PFSK-1 (cell line): ENCODE measurements around the gene IQSEC2.

Experiments used
- SIN3A ChIP-seq: IDR thresholded peaks from 2 replicates; pipeline ENCODE4 v1.6.1; 2012; ENCODE audit warnings: mild to moderate bottlenecking, low read length, moderate library complexity, borderline replicate concordance; ENCODE audit not compliant: insufficient read depth
- TAF1 ChIP-seq: IDR thresholded peaks from 2 replicates; pipeline ENCODE4 v1.6.1; 2012; ENCODE audit warnings: low read length, control low read depth, borderline replicate concordance; ENCODE audit not compliant: insufficient read depth
- TF ChIP-seq, protein P1 (sequence below), 2 experiments: IDR thresholded peaks; 2 replicates each; pipeline versions ENCODE4 v1.6.1 to v1.8.0; 2011 to 2012; ENCODE audit warnings: low read depth in 2 of 2, low read length in 2 of 2, control low read depth in 1 of 2, inconsistent platforms in 1 of 2, mild to moderate bottlenecking in 1 of 2, moderate library complexity in 1 of 2; ENCODE audit not compliant: insufficient read depth in 1 of 2

DNA sequence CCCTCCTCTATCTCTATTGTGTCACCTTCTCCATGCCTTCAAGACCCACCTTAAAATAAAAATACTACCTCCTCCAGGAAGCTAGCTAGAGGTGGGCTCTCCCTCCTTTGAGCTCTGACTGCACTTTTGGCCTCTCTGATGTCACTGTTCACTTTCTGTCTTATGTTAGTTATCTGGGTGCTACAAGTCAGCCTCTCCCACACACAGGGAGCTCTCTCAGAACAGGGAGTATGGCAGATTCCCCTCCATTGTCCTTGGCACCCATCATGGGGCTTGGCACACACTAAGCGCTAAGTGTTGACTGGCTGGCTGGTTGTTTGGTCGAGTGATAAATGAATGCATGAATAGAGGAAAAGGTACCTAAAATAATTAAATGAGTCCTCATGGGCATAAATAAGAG lies 35.2 kb downstream of the IQSEC2 start:
- TF ChIP-seq TAF1 = no peak
- TF ChIP-seq SIN3A = no peak
- TF ChIP-seq, protein P1, sequence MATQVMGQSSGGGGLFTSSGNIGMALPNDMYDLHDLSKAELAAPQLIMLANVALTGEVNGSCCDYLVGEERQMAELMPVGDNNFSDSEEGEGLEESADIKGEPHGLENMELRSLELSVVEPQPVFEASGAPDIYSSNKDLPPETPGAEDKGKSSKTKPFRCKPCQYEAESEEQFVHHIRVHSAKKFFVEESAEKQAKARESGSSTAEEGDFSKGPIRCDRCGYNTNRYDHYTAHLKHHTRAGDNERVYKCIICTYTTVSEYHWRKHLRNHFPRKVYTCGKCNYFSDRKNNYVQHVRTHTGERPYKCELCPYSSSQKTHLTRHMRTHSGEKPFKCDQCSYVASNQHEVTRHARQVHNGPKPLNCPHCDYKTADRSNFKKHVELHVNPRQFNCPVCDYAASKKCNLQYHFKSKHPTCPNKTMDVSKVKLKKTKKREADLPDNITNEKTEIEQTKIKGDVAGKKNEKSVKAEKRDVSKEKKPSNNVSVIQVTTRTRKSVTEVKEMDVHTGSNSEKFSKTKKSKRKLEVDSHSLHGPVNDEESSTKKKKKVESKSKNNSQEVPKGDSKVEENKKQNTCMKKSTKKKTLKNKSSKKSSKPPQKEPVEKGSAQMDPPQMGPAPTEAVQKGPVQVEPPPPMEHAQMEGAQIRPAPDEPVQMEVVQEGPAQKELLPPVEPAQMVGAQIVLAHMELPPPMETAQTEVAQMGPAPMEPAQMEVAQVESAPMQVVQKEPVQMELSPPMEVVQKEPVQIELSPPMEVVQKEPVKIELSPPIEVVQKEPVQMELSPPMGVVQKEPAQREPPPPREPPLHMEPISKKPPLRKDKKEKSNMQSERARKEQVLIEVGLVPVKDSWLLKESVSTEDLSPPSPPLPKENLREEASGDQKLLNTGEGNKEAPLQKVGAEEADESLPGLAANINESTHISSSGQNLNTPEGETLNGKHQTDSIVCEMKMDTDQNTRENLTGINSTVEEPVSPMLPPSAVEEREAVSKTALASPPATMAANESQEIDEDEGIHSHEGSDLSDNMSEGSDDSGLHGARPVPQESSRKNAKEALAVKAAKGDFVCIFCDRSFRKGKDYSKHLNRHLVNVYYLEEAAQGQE (IDR thresholded peaks at IDR 0.05; ENCODE audit: insufficient read depth in 1 of 2, low read depth in 2 of 2, low read length in 2 of 2) = no peak
